ENCODE measurements around the gene LIPT2.

The LIPT2 gene

GRCh38 chr11:74494916-74495315 lies 1.4 kb upstream of the LIPT2 start:
- no peak for DNase-seq

- DNase-seq, result no peak
Observed at GRCh38 chr11:74493791-74494630, 487 bp upstream of the LIPT2 start.

GRCh38 chr11:74492084-74492483 lies 1.4 kb downstream of the LIPT2 start:
- DNase-seq, result no peak

- DNase-seq, result no peak
Observed at GRCh38 chr11:74490941-74491340, 2.6 kb downstream of the LIPT2 start.

GRCh38 chr11:74487875-74488274 lies 5.6 kb downstream of the LIPT2 start:
- DNase-seq, result no peak

- DNase-seq, result no peak
Observed at GRCh38 chr11:74485868-74486267, 7.7 kb downstream of the LIPT2 start.

- no peak for DNase-seq
Observed at GRCh38 chr11:74480688-74481417, 12.7 kb downstream of the LIPT2 start.

GRCh38 chr11:74479732-74480123 lies 13.8 kb downstream of the LIPT2 start:
- DNase-seq, result no peak

- DNase-seq, result no peak
Observed at GRCh38 chr11:74478877-74479731, 14.4 kb downstream of the LIPT2 start.

- DNase-seq, result no peak
Observed at GRCh38 chr11:74476536-74476935, 17.0 kb downstream of the LIPT2 start.

GRCh38 chr11:74474316-74474715 lies 19.2 kb downstream of the LIPT2 start:
- DNase-seq, result no peak

GRCh38 chr11:74473382-74474173 lies 19.9 kb downstream of the LIPT2 start:
- no peak for DNase-seq

- no peak for DNase-seq
Observed at GRCh38 chr11:74471668-74472429, 21.7 kb downstream of the LIPT2 start.

- DNase-seq, result no peak
Observed at GRCh38 chr11:74471037-74471436, 22.5 kb downstream of the LIPT2 start.

GRCh38 chr11:74470526-74470925 lies 23.0 kb downstream of the LIPT2 start:
- no peak for DNase-seq

GRCh38 chr11:74468936-74469335 lies 24.6 kb downstream of the LIPT2 start:
- no peak for DNase-seq

- no peak for DNase-seq
Observed at GRCh38 chr11:74468521-74468920, 25.0 kb downstream of the LIPT2 start.

GRCh38 chr11:74468058-74468457 lies 25.5 kb downstream of the LIPT2 start:
- no peak for DNase-seq

- DNase-seq, result no peak
Observed at GRCh38 chr11:74466916-74467885, 26.3 kb downstream of the LIPT2 start, which contains the start of gene KCNE3. Gene KCNE3 (minus strand): TSS chr11:74467549. CDS start chr11:74457563, 9,986 bp downstream.

- no peak for DNase-seq
Observed at GRCh38 chr11:74465291-74465708, 28.2 kb downstream of the LIPT2 start.
